Nephron (organoid): ENCODE data around the gene SET.
A peak's percentile ranks its signal among the peaks of the same experiment; 100 is the strongest.
"Not testable (repeated sequence)": the region's sequence is repeated elsewhere in the genome, so short reads cannot be mapped to it uniquely, and the experiment has no call there.

Source experiments
- H3K27ac Mint-ChIP-seq, 3 experiments: 2 replicates each; pipeline ENCODE4 v1.8.0; 2020; ENCODE audit warnings: mixed read lengths in 3 of 3, mild to moderate bottlenecking in 2 of 3, moderate library complexity in 1 of 3
- H3K27me3 Mint-ChIP-seq: 2 replicates; pipeline ENCODE4 v1.8.0; 2021; ENCODE audit warnings: low read depth, mild to moderate bottlenecking, moderate library complexity, mixed read lengths
- H3K36me3 Mint-ChIP-seq: 2 replicates; pipeline ENCODE4 v1.8.0; 2020; ENCODE audit warnings: low read depth, mixed read lengths
- H3K4me1 Mint-ChIP-seq: 2 replicates; pipeline ENCODE4 v1.8.0; 2020; ENCODE audit warnings: mixed read lengths
- H3K4me3 Mint-ChIP-seq, 3 experiments: 2 replicates each; pipeline ENCODE4 v1.8.0; 2020; ENCODE audit warnings: mild to moderate bottlenecking in 3 of 3, mixed read lengths in 3 of 3, moderate library complexity in 2 of 3
- H3K9me3 Mint-ChIP-seq: 2 replicates; pipeline ENCODE4 v1.8.0; 2020; ENCODE audit warnings: mixed read lengths
- CTCF ChIP-seq, 3 experiments: fragments of 200-600 bp; sonication (generic); IDR thresholded peaks; one replicate each; pipeline ENCODE4 v1.5.0; 2021; ENCODE audit warnings: antibody characterized with exemption in 3 of 3; ENCODE audit not compliant: unreplicated experiment in 3 of 3

The SET gene

GRCh38 chr9:128688501-128689292 is at the start of gene SET:
Gene SET, plus strand, starts transcription at chr9:128689222. Its CDS starts 361 bp downstream, at chr9:128689583.
- no peaks in the 10 kb centered on the region for H3K27me3 Mint-ChIP-seq
- peaks cover 25% of the 10 kb centered on the region for H3K36me3 Mint-ChIP-seq
- H3K4me3 Mint-ChIP-seq = peak within 1 kb of the TSS; percentile 87 to 98 (median 89)
- TF ChIP-seq CTCF (IDR thresholded peaks at IDR 0.05; ENCODE audit: unreplicated experiment in 3 of 3) = no peak
- no peaks in the 10 kb centered on the region for H3K9me3 Mint-ChIP-seq
- peaks cover 47% of the 10 kb centered on the region for H3K4me1 Mint-ChIP-seq
- peak within 1 kb of the TSS; percentile 93 to 97 (median 94) for H3K27ac Mint-ChIP-seq

- no peak overlapping the region for H3K27ac Mint-ChIP-seq
- TF ChIP-seq CTCF (IDR thresholded peaks at IDR 0.05; ENCODE audit: unreplicated experiment in 3 of 3) = no peak
- H3K9me3 Mint-ChIP-seq = no peaks in the 10 kb centered on the region
- no peaks in the 10 kb centered on the region for H3K27me3 Mint-ChIP-seq
- no peak overlapping the region for H3K4me3 Mint-ChIP-seq
- H3K4me1 Mint-ChIP-seq = peaks cover 12% of the 10 kb centered on the region
- peaks cover 19% of the 10 kb centered on the region for H3K36me3 Mint-ChIP-seq
Observed at GRCh38 chr9:128640603-128641002, 48.4 kb upstream of the SET start.

- peak overlapping the region in 1 of 3 experiments; percentile 2 for H3K27ac Mint-ChIP-seq
- H3K4me1 Mint-ChIP-seq = peaks cover 16% of the 10 kb centered on the region
- no peak for TF ChIP-seq CTCF (IDR thresholded peaks at IDR 0.05; ENCODE audit: unreplicated experiment in 3 of 3)
- no peaks in the 10 kb centered on the region for H3K9me3 Mint-ChIP-seq
- no peak overlapping the region for H3K4me3 Mint-ChIP-seq
- H3K36me3 Mint-ChIP-seq = peaks cover 19% of the 10 kb centered on the region
- H3K27me3 Mint-ChIP-seq = no peaks in the 10 kb centered on the region
Observed at GRCh38 chr9:128642675-128643245, 46.3 kb upstream of the SET start.

- H3K27ac Mint-ChIP-seq = no peak overlapping the region
- H3K9me3 Mint-ChIP-seq = no peaks in the 10 kb centered on the region
- H3K4me1 Mint-ChIP-seq = peaks cover 17% of the 10 kb centered on the region
- TF ChIP-seq CTCF (IDR thresholded peaks at IDR 0.05; ENCODE audit: unreplicated experiment in 3 of 3) = no peak
- H3K4me3 Mint-ChIP-seq = no peak overlapping the region
- peaks cover 15% of the 10 kb centered on the region for H3K36me3 Mint-ChIP-seq
- no peaks in the 10 kb centered on the region for H3K27me3 Mint-ChIP-seq
Observed at GRCh38 chr9:128643519-128644300, 45.3 kb upstream of the SET start.

- H3K4me1 Mint-ChIP-seq = peaks cover 17% of the 10 kb centered on the region
- not testable (repeated sequence) for H3K27me3 Mint-ChIP-seq, H3K36me3 Mint-ChIP-seq, H3K9me3 Mint-ChIP-seq, H3K4me3 Mint-ChIP-seq, H3K27ac Mint-ChIP-seq
- peak in 1 of 3 experiments; percentile 33 for TF ChIP-seq CTCF (IDR thresholded peaks at IDR 0.05; ENCODE audit: unreplicated experiment in 3 of 3)
Observed at GRCh38 chr9:128648206-128648605, 40.8 kb upstream of the SET start.
